ENCODE results near the gene STK24. TPM values are rescaled to one million over a fixed set of nuclear protein-coding genes. Genes with fewer than 3 reads are reported as not detected.

Gene STK24
- total and polyA plus RNA-seq, 10 of the 15 experiments (the other 5 are each of a cell fraction or from before 2014, with no cell fraction given), result 7.5 to 115 (median 52.9) TPM

DNA sequence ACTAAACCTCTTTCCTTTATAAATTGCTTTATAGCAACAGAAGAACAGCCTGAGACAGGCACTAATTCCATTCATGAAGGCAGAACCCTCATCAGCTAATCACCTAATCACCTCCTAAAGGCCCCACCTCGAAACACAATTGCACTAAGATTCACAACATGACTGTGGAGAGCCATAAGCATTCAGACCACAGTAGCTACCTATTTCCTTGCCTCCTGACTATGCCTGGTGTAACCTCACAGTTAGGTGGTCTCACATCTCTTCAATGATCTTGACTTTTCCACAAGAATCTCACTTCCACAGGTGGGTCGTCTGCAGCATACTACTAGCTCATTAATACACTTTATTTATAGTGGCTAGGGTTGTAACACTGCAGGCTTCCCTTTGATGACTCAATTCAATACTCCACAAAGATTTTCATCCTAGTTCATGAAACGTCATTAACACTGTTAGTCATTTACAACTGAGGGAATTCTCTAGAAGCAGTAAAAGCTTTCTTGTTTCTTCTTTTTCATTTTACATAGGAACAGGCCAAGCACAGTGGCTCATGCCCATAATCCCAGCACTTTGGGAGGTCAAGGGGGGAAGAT lies 27.1 kb downstream of the STK24 start (continued):
- TF ChIP-seq STAT3 (IDR thresholded peaks at IDR 0.05; ENCODE audit: low read depth, low read length) (no peak), CEBPB (IDR thresholded peaks at IDR 0.05; ENCODE audit: borderline replicate concordance in 1 of 2, low read depth in 2 of 2, low read length in 2 of 2) (no peak), NR2C1 (IDR thresholded peaks at IDR 0.05) (no peak), RELA (IDR thresholded peaks at IDR 0.05; ENCODE audit: borderline replicate concordance, partially characterized antibody) (no peak), ZSCAN29 (IDR thresholded peaks at IDR 0.05) (no peak), ZNF384 (IDR thresholded peaks at IDR 0.05; ENCODE audit: borderline replicate concordance, low read depth, low read length) (no peak), NBN (IDR thresholded peaks at IDR 0.05) (no peak), POU2F2 (IDR thresholded peaks at IDR 0.05; ENCODE audit: borderline replicate concordance, low read depth, low read length) (no peak), SMAD5 (IDR thresholded peaks at IDR 0.05; ENCODE audit: low read depth) (no peak), IRF4 (IDR thresholded peaks at IDR 0.05; ENCODE audit: low read depth, low read length) (0 out of 2 replicates have a peak, but pooled peaks have one; percentile 38), ATF7 (IDR thresholded peaks at IDR 0.05; ENCODE audit: low read depth) (no peak; the same call in 1 of the 2 replicates), RAD21 (IDR thresholded peaks at IDR 0.05; ENCODE audit: insufficient read depth, low read depth, low read length) (no peak), NFXL1 (IDR thresholded peaks at IDR 0.05; ENCODE audit: borderline replicate concordance) (no peak), ZNF207 (IDR thresholded peaks at IDR 0.05; ENCODE audit: borderline replicate concordance) (no peak), SPI1 (IDR thresholded peaks at IDR 0.05; ENCODE audit: borderline replicate concordance, insufficient read depth, low read depth, low read length) (peak; percentile 11; the same call in 1 of the 2 replicates), RCOR1 (conservative IDR thresholded peaks at IDR 0.05; ENCODE audit: low read depth, low read length) (no peak)
- TF ChIP-seq, protein P1, sequence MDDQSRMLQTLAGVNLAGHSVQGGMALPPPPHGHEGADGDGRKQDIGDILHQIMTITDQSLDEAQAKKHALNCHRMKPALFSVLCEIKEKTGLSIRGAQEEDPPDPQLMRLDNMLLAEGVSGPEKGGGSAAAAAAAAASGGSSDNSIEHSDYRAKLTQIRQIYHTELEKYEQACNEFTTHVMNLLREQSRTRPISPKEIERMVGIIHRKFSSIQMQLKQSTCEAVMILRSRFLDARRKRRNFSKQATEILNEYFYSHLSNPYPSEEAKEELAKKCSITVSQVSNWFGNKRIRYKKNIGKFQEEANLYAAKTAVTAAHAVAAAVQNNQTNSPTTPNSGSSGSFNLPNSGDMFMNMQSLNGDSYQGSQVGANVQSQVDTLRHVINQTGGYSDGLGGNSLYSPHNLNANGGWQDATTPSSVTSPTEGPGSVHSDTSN (IDR thresholded peaks at IDR 0.05; ENCODE audit: insufficient replicate concordance, low read depth, low read length), result no peak
- TF ChIP-seq, protein P2, sequence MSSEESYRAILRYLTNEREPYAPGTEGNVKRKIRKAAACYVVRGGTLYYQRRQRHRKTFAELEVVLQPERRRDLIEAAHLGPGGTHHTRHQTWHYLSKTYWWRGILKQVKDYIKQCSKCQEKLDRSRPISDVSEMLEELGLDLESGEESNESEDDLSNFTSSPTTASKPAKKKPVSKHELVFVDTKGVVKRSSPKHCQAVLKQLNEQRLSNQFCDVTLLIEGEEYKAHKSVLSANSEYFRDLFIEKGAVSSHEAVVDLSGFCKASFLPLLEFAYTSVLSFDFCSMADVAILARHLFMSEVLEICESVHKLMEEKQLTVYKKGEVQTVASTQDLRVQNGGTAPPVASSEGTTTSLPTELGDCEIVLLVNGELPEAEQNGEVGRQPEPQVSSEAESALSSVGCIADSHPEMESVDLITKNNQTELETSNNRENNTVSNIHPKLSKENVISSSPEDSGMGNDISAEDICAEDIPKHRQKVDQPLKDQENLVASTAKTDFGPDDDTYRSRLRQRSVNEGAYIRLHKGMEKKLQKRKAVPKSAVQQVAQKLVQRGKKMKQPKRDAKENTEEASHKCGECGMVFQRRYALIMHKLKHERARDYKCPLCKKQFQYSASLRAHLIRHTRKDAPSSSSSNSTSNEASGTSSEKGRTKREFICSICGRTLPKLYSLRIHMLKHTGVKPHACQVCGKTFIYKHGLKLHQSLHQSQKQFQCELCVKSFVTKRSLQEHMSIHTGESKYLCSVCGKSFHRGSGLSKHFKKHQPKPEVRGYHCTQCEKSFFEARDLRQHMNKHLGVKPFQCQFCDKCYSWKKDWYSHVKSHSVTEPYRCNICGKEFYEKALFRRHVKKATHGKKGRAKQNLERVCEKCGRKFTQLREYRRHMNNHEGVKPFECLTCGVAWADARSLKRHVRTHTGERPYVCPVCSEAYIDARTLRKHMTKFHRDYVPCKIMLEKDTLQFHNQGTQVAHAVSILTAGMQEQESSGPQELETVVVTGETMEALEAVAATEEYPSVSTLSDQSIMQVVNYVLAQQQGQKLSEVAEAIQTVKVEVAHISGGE (CRISPR knock-in tag; IDR thresholded peaks at IDR 0.05), result no peak
- TF ChIP-seq, protein P3, sequence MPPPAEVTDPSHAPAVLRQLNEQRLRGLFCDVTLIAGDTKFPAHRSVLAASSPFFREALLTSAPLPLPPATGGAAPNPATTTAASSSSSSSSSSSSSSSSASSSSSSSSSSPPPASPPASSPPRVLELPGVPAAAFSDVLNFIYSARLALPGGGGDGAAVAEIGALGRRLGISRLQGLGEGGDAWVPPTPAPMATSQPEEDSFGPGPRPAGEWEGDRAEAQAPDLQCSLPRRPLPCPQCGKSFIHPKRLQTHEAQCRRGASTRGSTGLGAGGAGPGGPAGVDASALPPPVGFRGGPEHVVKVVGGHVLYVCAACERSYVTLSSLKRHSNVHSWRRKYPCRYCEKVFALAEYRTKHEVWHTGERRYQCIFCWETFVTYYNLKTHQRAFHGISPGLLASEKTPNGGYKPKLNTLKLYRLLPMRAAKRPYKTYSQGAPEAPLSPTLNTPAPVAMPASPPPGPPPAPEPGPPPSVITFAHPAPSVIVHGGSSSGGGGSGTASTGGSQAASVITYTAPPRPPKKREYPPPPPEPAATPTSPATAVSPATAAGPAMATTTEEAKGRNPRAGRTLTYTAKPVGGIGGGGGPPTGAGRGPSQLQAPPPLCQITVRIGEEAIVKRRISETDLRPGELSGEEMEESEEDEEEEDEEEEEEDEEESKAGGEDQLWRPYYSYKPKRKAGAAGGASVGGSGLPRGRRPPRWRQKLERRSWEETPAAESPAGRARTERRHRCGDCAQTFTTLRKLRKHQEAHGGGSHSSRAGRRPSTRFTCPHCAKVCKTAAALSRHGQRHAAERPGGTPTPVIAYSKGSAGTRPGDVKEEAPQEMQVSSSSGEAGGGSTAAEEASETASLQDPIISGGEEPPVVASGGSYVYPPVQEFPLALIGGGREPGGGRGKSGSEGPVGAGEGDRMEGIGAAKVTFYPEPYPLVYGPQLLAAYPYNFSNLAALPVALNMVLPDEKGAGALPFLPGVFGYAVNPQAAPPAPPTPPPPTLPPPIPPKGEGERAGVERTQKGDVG (CRISPR knock-in tag; IDR thresholded peaks at IDR 0.05), result no peak
- TF ChIP-seq, protein P4, sequence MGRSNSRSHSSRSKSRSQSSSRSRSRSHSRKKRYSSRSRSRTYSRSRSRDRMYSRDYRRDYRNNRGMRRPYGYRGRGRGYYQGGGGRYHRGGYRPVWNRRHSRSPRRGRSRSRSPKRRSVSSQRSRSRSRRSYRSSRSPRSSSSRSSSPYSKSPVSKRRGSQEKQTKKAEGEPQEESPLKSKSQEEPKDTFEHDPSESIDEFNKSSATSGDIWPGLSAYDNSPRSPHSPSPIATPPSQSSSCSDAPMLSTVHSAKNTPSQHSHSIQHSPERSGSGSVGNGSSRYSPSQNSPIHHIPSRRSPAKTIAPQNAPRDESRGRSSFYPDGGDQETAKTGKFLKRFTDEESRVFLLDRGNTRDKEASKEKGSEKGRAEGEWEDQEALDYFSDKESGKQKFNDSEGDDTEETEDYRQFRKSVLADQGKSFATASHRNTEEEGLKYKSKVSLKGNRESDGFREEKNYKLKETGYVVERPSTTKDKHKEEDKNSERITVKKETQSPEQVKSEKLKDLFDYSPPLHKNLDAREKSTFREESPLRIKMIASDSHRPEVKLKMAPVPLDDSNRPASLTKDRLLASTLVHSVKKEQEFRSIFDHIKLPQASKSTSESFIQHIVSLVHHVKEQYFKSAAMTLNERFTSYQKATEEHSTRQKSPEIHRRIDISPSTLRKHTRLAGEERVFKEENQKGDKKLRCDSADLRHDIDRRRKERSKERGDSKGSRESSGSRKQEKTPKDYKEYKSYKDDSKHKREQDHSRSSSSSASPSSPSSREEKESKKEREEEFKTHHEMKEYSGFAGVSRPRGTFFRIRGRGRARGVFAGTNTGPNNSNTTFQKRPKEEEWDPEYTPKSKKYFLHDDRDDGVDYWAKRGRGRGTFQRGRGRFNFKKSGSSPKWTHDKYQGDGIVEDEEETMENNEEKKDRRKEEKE (IDR thresholded peaks at IDR 0.05), result no peak
